ENCODE measurements around the gene RIC8B.

RIC8B gene

GRCh38 chr12:106863189-106863588 is 88.7 kb downstream of the RIC8B start:
- TF ChIP-seq EZH2phosphoT487 (IDR thresholded peaks at IDR 0.05; ENCODE audit: low read length) (no peak), CTCF (IDR thresholded peaks at IDR 0.05; ENCODE audit: low read length) (no peak), EZH2 (optimal IDR thresholded peaks at IDR 0.05; ENCODE audit: low read depth, low read length) (no peak)
- no peaks in the 10 kb centered on the region for H4K20me1 ChIP-seq (ENCODE audit: insufficient read depth, low read length)
- no peaks in the 10 kb centered on the region for H3F3A ChIP-seq (ENCODE audit: insufficient read depth, low read length)
- no peaks in the 10 kb centered on the region for H3K27me3 ChIP-seq (replicated peaks; ENCODE audit: insufficient read depth, low read length)
- no peak overlapping the region for H2AFZ ChIP-seq (ENCODE audit: low read length)
- no peak overlapping the region for H3K9ac ChIP-seq (ENCODE audit: low read length)
- no peaks in the 10 kb centered on the region for H3K9me3 ChIP-seq (replicated peaks; ENCODE audit: insufficient read depth, low read length)
- no peaks in the 10 kb centered on the region for H3K79me2 ChIP-seq (ENCODE audit: low read length)
- no peak overlapping the region for H3K4me2 ChIP-seq (ENCODE audit: low read depth, low read length)
- no peaks in the 10 kb centered on the region for H3K9me2 ChIP-seq (replicated peaks; ENCODE audit: insufficient read depth, low read length)
- H3K4me1 ChIP-seq (ENCODE audit: low read length), result no peaks in the 10 kb centered on the region
- DNase-seq, result no peak
- no peaks in the 10 kb centered on the region for H3K36me3 ChIP-seq (replicated peaks; ENCODE audit: insufficient read depth, low read length)
- H3K27ac ChIP-seq (ENCODE audit: low read length), result no peak overlapping the region
- no peak overlapping the region for H3K4me3 ChIP-seq (ENCODE audit: low read length)

GRCh38 chr12:106865683-106866082 is 91.2 kb downstream of the RIC8B start:
- no peak overlapping the region for H3K9ac ChIP-seq (ENCODE audit: low read length)
- no peaks in the 10 kb centered on the region for H3K27me3 ChIP-seq (replicated peaks; ENCODE audit: insufficient read depth, low read length)
- H3K4me1 ChIP-seq (ENCODE audit: low read length), result no peaks in the 10 kb centered on the region
- H3K79me2 ChIP-seq (ENCODE audit: low read length), result no peaks in the 10 kb centered on the region
- H3K27ac ChIP-seq (ENCODE audit: low read length), result no peak overlapping the region
- H3K4me2 ChIP-seq (ENCODE audit: low read depth, low read length), result no peak overlapping the region
- no peak for DNase-seq
- H3K9me3 ChIP-seq (replicated peaks; ENCODE audit: insufficient read depth, low read length), result no peaks in the 10 kb centered on the region
- H4K20me1 ChIP-seq (ENCODE audit: insufficient read depth, low read length), result no peaks in the 10 kb centered on the region
- H3K9me2 ChIP-seq (replicated peaks; ENCODE audit: insufficient read depth, low read length), result no peaks in the 10 kb centered on the region
- H2AFZ ChIP-seq (ENCODE audit: low read length), result no peak overlapping the region
- no peaks in the 10 kb centered on the region for H3F3A ChIP-seq (ENCODE audit: insufficient read depth, low read length)
- no peak overlapping the region for H3K4me3 ChIP-seq (ENCODE audit: low read length)
- TF ChIP-seq EZH2phosphoT487 (IDR thresholded peaks at IDR 0.05; ENCODE audit: low read length) (no peak), EZH2 (optimal IDR thresholded peaks at IDR 0.05; ENCODE audit: low read depth, low read length) (no peak), CTCF (IDR thresholded peaks at IDR 0.05; ENCODE audit: low read length) (no peak)
- no peaks in the 10 kb centered on the region for H3K36me3 ChIP-seq (replicated peaks; ENCODE audit: insufficient read depth, low read length)

DNA sequence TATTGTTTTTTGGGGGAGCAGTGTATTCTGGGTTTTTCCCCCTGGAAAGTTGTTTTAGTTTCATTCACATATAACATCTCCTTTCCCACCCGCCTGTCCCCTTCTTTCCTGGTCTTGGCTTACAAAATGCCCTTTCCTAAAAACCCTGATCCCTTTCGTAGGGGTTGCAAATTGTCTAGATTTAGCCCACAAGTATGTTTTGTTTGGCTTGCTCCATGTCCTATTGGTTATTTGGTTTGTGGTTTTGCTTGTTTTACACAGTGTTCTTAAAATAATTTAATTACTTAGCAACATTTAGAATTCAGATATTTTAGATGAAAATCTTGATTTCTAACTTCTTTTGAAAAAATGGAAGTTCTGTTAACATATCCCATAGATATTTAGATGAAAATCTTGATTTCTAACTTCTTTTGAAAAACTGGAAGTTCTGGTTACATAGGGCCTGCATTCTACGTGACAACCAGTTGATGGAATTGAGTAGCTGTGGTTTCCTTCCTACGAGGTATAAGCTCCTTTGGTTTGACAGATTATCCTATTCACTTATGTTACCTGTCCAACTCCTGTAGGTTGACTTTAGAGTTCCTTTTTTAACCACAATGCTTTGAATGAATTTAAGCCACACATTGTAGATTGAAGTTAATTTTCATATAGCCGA is 92.1 kb downstream of the RIC8B start:
- H3K9me2 ChIP-seq (replicated peaks; ENCODE audit: insufficient read depth, low read length), result no peaks in the 10 kb centered on the region
- no peaks in the 10 kb centered on the region for H4K20me1 ChIP-seq (ENCODE audit: insufficient read depth, low read length)
- H3K79me2 ChIP-seq (ENCODE audit: low read length), result no peaks in the 10 kb centered on the region
- TF ChIP-seq EZH2phosphoT487 (IDR thresholded peaks at IDR 0.05; ENCODE audit: low read length) (no peak), CTCF (IDR thresholded peaks at IDR 0.05; ENCODE audit: low read length) (no peak), EZH2 (optimal IDR thresholded peaks at IDR 0.05; ENCODE audit: low read depth, low read length) (no peak)
- H3K27me3 ChIP-seq (replicated peaks; ENCODE audit: insufficient read depth, low read length), result no peaks in the 10 kb centered on the region
- no peak overlapping the region for H2AFZ ChIP-seq (ENCODE audit: low read length)
- H3K36me3 ChIP-seq (replicated peaks; ENCODE audit: insufficient read depth, low read length), result no peaks in the 10 kb centered on the region
- no peaks in the 10 kb centered on the region for H3K9me3 ChIP-seq (replicated peaks; ENCODE audit: insufficient read depth, low read length)
- no peaks in the 10 kb centered on the region for H3F3A ChIP-seq (ENCODE audit: insufficient read depth, low read length)
- H3K9ac ChIP-seq (ENCODE audit: low read length), result no peak overlapping the region
- no peak overlapping the region for H3K4me2 ChIP-seq (ENCODE audit: low read depth, low read length)
- no peak overlapping the region for H3K27ac ChIP-seq (ENCODE audit: low read length)
- no peak for DNase-seq
- H3K4me1 ChIP-seq (ENCODE audit: low read length), result no peaks in the 10 kb centered on the region
- no peak overlapping the region for H3K4me3 ChIP-seq (ENCODE audit: low read length)

All from MM.1S (cell line).